NCI-H748 (cell line): ENCODE measurements around the gene HELZ2.
"Not testable (repeated sequence)": the region's sequence is repeated elsewhere in the genome, so short reads cannot be mapped to it uniquely, and the experiment has no call there.

ENCODE experiments used
- DNase-seq: peaks from one replicate; lab custom pipeline; 2025; ENCODE audit not compliant: unreplicated experiment; lab: John Stamatoyannopoulos, UW

Gene HELZ2, protein sequence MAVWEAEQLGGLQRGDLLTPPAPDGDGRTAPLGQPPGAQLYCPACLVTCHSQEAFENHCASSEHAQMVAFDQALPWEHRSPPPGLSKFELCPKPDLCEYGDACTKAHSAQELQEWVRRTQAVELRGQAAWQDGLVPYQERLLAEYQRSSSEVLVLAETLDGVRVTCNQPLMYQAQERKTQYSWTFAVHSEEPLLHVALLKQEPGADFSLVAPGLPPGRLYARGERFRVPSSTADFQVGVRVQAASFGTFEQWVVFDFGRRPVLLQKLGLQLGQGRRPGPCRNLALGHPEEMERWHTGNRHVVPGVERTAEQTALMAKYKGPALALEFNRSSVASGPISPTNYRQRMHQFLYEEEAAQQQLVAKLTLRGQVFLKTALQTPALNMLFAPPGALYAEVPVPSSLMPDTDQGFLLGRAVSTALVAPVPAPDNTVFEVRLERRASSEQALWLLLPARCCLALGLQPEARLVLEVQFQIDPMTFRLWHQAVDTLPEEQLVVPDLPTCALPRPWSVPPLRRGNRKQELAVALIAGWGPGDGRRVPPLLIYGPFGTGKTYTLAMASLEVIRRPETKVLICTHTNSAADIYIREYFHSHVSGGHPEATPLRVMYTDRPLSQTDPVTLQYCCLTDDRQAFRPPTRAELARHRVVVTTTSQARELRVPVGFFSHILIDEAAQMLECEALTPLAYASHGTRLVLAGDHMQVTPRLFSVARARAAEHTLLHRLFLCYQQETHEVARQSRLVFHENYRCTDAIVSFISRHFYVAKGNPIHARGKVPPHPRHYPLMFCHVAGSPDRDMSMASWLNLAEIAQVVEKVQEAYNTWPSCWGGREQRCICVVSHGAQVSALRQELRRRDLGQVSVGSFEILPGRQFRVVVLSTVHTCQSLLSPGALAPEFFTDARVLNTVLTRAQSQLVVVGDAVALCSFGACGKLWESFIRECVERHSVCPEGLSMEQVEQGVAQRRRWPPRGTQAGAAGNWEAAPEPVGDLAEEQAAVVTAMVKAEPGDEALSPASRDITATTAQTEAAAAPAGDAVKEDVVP (N-terminal part only)

DNA sequence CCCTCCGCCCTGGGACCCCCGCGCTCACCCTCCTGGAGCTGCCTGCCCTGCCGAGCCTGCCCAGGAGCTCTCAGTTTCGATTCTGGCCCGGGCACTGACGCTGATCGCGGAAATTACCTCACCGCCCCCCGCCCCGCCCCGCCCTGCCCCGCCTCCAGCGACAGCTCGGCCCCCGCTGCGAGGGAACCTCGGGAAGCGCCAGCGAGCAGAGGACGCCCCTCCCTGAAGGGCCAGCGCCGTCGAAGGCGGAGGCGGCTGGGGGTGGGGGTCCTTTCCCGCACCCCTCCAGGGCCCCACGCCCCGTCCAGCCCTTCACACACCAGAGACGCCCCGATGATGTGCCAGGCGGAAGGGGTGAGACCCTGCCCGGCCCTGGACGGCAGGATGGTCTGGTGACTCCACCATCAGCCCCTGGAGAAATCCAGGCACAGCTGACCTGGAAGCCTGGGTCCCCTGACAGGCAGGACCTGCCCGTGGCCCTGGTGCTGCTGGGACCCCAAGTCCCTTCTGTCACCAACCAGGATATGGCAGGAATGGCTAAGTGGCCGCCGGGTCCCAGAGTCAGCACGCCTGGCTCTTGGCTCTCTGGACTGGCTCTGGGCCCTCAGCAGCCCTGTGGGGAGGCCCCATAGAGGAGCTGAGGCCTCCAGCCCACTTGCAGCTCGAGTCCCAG is at the start of gene HELZ2:
Gene HELZ2, minus strand, starts transcription at position 84 of the 673 bp plus-strand sequence. CDS start 1,854 bp downstream, outside the sequence.
- DNase-seq: peak; percentile 62

DNA sequence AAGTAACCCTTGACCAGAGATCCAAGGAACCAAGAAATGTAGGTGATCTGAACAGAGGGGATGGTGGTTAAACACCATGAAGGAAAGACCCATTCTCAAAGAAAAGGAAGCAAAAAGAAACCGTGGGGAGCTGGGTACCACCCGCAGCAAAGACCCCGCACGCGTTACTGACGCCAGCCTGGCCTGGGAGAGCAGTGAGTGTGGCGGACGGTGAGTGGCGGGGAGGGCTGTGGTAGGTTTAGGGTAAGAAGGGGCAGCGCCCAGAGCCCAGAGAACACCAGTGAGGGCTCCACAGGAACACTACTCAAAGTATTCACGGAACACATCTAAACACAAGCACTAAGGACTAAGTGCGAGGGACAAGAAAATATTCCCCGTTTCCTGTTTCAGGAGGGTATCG is 48.7 kb upstream of the HELZ2 start:
- DNase-seq: no peak

DNA sequence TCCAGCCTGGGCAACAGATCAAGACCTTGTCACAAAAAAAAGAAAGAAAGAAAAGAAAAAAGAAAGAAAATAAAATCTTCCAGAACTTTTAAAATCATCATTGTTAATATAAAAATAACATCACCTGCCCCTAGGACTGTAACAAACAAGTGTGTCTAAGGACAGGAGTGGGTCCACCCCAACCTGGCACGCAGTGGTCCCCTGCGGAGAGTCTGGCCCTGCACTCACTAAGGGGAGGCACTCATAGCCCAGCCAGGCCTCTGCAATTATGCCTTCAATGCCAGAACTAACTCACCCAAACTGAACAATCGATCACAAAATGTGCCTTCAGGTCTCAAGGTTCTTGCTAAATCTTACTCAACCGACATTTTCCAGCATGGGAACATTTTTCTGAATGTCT is 48.1 kb upstream of the HELZ2 start:
- no peak for DNase-seq

DNA sequence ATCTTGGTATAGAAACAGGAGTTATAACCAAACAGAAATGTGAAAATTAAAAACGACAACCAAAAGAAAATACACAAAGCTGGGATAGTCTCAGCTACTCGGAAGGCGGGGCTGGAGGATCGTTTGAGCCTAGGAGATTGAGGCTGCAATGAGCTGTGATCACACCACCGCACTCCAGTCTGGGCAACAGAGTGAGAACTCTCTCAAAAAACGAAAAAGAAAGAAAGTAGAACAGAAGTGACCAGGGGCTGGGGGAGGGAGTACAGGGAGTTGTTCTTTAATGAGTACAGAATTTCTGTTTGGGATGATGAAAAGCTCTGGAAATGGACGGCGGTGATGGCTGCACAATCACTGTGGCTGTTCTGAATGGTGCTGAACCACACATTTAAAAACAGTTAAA is 47.0 kb upstream of the HELZ2 start:
- no peak for DNase-seq

DNA sequence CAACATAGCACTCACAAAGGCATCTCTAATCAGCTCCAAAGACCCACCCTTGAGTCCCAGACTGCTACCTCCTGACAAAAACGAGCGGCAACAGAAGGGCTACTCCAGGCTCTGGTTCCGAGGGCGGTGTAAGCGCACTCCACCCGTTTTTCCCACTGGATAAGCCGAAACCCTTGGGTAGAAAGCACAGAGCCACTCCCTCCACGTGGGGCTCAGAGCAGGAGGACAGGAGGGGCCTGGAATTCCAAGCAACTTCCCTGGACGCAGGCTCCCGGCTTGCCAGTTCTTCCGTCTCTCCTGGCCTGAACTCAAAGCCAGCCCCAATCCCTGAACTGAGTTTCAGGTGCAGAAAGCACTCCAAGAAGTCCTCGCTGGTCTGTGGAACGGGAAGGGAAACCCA is 45.5 kb upstream of the HELZ2 start:
- no peak for DNase-seq

DNA sequence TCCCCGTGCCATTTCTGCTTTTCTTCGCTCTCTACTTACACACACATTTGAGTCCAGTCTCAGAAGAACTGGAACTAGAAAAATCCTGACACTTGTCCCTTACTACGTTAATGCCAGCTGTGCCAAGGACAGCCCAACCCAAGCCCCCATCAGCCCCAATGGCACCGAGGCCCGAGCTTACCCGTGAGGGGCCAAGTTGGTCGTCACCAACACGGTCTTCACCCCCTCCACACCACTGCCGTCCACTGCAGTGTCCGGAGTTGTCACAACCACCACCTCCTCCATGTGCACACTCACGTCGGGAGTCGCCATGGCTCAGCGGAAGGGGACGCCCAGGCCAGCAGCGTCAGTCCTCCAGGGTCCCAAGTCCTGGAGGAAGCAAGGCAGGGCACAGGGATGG is 45.0 kb upstream of the HELZ2 start:
- no peak for DNase-seq

DNA sequence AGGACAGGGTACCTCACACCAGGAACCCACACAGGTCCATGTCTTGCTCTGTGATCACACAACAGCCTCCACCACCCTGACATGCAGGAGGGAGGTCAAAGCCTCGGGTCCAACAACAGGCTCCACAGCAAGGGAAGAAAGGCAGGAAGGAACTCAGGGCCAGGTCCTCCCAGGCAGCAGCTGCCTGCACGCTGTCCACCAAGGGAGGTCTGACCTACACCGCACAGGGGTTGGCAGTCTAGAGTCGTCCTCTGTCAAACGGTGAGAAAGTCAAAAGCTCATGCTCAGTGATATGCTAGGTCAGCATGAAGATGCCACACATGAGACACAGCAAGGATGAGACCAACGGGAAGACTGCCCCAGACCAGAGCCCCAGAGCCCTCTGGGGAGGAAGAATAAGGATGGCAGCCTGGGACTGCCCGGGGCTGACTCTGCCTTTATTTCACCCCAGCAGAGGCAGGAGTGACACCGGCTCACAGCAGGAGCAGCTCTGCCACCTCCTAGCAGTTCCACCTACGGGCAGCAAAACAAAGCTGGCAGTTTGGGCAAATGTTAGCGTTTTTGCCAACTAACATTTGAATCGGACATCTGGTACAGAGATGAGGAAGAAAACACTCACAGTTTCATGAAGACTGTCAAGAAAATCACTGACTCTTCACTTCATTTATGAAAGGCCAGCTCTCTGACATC is 44.4 kb upstream of the HELZ2 start:
- no peak for DNase-seq

DNA sequence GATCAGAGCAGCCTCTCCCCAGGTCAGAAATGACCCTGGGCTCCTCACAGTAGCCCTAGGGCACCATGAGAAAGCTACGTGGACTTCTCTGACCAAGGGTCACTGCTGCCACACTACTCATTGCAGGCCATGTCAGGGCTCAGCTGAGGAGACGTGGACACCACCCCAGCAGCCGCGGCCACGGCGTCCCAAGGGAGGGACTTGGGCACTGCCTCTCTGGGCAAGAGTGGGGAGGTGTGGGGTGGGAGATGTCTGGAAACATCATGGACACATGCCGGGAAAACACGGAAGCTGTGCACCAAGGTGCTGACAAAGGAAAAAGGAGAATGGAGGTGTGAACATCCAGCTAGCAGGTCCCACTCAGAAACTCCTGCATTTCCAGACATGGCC is 43.8 kb upstream of the HELZ2 start:
- no peak for DNase-seq

DNA sequence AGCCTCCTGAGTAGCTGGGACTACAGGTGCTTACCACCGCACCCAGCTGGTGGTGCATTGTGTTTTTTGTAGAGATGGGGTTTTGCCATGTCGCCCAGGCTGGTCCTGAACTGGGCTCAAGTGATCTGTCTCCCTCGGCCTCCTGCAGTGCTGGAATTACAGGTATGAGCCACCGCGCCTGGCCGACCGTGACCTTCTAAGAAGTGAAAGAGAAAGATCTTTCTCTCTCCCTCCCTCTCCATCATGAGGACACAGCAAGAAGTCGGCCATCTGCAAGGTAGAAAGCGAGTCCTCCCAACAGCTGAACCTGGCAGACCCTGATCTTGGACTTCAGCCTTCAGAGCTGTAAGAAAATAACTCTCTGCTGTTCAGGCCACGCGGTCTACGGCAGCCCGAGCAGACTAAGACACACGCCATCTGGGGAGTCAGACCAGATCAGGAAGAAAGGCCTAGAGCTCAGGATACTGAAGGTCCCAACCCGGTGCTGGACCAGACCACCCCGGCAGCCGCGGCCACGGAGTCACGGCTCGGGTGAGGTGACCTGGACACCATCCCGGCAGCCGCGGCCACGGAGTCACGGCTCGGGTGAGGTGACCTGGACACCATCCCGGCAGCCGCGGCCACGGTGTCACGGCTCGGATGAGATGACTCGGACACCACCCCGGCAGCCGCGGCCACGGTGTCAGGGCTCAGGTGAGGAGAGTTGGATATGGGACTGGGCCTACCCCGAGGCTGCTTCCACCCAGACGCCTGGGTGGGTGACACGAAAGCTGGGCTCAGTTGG is 43.2 kb upstream of the HELZ2 start:
- no peak for DNase-seq

DNA sequence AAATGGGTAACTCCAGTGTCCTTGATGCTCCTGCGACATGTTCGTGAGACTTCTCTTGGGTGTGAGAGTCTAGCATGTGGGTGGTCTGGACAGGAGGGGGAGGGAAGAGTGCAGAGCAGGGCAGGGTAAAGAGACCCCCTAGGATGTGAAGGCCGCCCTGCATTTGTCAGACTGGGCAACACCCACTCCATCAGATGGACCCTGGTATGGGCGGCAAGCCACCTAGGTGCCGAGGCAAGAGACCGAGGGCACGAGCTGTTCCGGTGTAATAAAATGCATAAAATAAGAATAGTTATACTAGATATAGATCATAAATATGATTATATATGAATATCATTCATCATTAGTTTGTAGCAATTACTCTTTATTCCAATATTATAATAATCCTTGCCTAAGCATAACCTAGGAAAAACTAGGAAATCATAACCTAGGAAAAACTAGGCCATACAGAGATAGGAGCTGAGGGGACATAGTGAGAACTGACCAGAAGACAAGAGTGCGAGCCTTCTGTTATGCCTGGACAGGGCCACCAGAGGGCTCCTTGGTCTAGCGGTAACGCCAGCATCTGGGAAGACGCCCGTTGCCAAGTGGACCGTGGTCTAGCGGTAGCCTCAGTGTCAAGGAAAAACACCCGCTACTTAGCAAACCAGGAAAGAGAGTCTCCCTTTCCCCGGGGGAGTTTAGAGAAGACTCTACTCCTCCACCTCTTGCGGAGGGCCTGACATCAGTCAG is 40.0 kb upstream of the HELZ2 start:
- peak; percentile 1 for DNase-seq

DNA sequence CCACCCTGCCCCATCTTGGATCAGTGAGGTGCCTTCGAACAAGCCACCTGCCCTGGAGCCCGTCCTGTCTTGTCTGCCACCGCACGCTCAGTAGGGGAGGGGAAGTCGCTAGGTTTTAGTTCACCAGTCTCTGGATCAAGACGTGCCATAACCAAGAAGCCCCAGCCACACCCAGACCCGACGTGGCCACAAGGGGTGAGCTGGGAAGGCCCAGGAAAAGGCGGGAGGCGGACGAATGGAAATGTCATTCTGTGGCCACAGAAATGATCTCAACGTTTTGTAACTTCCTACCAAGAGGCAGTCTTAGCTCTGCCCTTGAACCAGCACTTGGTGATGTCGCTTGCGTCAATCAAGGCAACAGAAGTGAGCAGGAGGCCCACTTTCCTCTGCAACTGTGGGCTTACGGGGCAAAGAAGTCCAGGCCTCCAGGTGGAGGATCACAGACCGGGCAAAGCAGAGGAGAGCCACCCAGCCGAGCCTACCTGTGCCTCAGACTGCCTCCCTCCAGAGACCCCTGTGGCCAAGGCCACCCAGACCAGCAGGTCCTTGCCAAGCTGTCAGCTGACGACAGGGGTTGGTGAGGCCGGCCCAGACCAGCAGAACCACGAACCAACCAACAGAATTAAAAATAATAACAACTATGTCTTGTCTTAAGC is 38.4 kb upstream of the HELZ2 start:
- DNase-seq: no peak

DNA sequence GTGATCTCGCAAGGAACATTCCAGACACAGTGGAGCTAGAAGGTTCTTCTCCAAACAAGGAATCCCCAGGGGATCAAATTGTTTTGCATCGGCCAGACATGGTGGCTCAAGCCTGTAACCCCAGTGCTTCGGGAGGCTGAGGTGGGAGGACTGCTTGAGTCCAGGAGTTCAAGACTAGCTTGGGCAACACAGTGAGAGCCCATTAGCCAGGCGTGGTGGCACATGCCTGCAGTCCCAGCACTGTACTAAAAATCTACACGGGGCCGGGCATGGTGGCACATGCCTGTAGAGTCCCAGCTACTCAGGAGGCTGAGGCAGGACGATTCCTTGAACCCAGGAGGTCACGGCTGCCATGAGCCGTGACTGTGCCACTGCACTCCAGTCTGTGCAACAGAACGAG is 37.6 kb upstream of the HELZ2 start:
- no peak for DNase-seq

DNA sequence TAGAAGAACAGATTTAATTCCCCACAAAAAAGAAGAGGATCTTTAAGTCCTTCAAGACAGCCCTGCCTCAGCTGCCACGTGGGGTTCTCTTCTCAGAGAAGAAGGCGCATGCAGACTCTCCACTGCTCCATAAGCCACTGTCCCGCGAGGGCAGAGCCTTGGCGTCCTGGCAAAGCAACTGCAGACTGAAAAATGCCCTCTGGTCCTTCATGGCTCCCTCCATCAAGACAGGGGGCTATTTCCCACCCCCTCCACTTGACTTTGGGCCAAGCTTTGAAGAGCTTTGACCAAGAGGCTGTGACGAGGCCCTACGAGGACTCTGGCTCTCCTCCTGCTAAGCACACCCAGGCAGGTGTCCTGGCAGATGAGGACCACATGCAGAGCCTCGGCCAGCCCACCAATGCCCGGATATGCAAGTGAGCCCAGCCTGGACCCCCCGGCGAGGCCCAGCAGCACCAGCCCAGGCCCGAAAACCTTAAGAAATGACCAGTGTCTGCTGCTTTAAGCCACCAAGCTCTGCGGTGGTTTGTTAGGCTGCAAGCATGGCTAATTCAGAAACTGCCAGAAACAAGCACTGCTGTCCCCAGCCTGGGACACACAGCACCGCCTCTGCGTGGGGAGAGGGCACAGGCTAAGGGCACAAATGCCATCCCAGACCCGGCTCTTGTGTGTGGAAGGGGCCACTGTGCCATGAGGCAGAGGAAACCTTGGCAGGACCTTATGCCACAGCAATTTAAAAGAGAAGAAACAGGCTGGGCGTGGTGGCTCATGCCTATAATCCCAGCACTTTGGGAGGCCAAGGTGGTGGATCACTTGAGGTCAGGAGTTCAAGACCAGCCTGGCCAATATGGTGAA is 36.8 kb upstream of the HELZ2 start:
- DNase-seq: no peak

DNA sequence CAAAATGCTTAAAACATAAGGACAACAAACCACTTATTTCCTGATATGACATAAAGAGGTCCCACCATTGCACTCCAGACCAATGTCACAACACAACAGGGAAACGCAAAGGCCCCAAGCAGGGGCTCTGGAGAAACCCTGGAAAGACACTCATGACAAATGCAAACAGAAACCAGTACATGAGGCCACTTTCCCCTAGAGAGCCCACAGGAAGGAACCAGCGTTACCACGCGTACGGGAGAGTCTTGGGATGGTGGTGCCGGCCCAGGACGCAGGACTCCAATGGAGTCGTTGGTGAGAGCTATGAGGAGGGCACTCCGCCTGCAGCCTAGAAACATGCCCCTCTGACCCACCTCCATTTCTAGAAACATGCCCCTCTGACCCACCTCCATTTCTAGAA is 32.6 kb upstream of the HELZ2 start:
- DNase-seq: no peak

DNA sequence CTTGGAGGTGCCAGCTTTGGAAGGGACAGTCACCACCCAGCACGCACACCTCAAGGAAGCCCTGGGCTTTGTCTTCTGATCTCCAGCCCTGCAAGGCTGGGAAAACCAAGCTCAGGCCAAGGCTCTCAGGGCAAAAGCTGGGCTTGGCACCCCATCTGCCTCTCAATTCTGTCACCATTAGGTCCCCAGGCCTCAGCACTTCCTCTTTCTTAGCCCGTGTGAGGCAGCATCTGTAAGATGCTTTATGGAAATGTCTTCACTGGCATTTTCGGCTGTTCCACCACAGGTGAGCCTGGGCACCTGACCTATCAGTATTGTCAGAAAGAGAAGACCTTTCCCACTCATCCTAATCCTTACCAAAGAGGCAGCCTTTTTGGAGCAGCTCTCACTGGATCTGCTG is 28.3 kb upstream of the HELZ2 start:
- DNase-seq: no peak

DNA sequence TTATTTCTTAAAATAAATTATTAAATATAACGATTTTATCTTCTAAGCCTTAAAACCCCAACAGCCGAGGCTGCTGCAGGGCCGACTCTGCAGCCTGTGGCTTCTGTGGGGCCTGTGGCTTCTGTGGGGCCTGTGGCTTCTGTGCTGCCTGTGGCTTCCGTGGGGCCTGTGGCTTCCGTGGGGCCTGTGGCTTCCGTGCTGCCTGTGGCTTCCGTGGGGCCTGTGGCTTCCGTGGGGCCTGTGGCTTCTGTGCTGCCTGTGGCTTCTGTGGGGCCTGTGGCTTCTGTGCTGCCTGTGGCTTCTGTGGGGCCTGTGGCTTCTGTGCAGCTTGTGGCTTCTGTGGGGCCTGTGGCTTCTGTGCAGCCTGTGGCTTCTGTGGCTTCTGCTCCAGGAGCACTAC is 27.6 kb upstream of the HELZ2 start:
- DNase-seq: not testable (repeated sequence)

DNA sequence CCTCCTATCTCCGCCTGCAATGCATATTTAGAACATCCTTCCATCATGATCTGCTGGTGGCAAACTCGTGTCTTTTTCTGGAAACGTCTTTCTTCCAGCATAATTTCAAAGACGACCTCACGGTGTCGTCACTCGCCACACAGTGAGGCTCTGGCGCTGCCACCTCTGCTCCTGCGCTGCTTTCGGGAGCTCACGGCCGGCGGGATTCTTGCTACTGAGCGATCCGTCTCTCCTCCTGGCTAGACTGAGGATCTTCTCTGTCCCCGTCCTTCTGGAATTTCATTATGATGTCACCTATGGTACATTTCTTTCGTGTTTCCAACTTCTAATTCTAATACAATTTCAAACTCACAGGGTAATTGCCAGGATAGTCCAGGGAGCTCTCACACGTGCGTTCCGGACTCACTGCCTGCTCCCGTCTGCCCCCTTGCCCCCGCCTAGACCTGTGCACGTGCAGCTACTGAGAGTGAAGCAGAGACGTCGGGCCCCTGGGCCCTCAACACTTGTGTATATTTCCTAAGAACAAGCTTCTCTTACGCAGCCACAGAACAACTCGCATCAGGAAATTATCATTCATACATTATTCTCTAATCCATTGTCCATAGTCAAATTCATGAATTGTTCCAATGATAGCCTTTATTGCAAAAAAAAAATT is 25.5 kb upstream of the HELZ2 start:
- DNase-seq: no peak
